ENCODE data around the gene LTBP3.

Gene LTBP3

GRCh38 chr11:65595131-65595530 lies 37.0 kb upstream of the LTBP3 start:
- H3K27ac ChIP-seq (ENCODE audit: low read length, poor library complexity, severe bottlenecking), result no peak overlapping the region
- H3K9ac ChIP-seq (ENCODE audit: low read length), result peak overlapping the region; percentile 26
- H4K8ac ChIP-seq (ENCODE audit: low read length), result peak overlapping the region; percentile 24
- no peak for DNase-seq
- H3K27me3 ChIP-seq (ENCODE audit: control insufficient read depth in 1 of 2, insufficient read depth in 1 of 2, low read length in 2 of 2), result no peaks in the 10 kb centered on the region
- no peak overlapping the region for H2BK12ac ChIP-seq (ENCODE audit: low read length in 2 of 2)
- no peak overlapping the region for H3K4me3 ChIP-seq (ENCODE audit: insufficient read depth in 1 of 2, low read depth in 1 of 2, low read length in 2 of 2)
- 92% methylated on average over 3 of the region's 3 CpGs for WGBS
- no peak overlapping the region for H2BK15ac ChIP-seq (ENCODE audit: low read depth, poor library complexity, severe bottlenecking)
- H2AK5ac ChIP-seq (ENCODE audit: low read length, severe bottlenecking), result no peak overlapping the region
- H2BK5ac ChIP-seq (ENCODE audit: low read depth, low read length, poor library complexity, severe bottlenecking), result no peak overlapping the region
- H3K79me1 ChIP-seq (replicated peaks; ENCODE audit: low read length, poor library complexity, severe bottlenecking), result peaks cover 4% of the 10 kb centered on the region
- H3K4me2 ChIP-seq (ENCODE audit: low read length, poor library complexity, severe bottlenecking), result no peak overlapping the region
- H3K36me3 ChIP-seq (ENCODE audit: control insufficient read depth in 1 of 2, insufficient read depth in 2 of 2, low read depth in 1 of 2, low read length in 2 of 2), result peaks cover 47 to 59% of the 10 kb centered on the region in 2 experiments
- peaks cover 25% of the 10 kb centered on the region for H3K4me1 ChIP-seq (ENCODE audit: control insufficient read depth, insufficient read depth, low read depth, low read length)
- H3K23ac ChIP-seq (ENCODE audit: low read length in 2 of 2), result no peak overlapping the region
- no peak overlapping the region for H2AFZ ChIP-seq (ENCODE audit: low read depth, low read length)
- no peak overlapping the region for H4K91ac ChIP-seq (ENCODE audit: low read length)
- H3K14ac ChIP-seq (ENCODE audit: low read length in 2 of 2), result no peak overlapping the region
- no peak overlapping the region for H2BK120ac ChIP-seq (ENCODE audit: low read depth, low read length)
- no peak overlapping the region for H3K18ac ChIP-seq (ENCODE audit: low read depth in 1 of 2, low read length in 2 of 2)
- H3K4ac ChIP-seq (ENCODE audit: low read depth in 1 of 2, low read length in 2 of 2), result no peak overlapping the region
- no peaks in the 10 kb centered on the region for H3K9me3 ChIP-seq (ENCODE audit: control insufficient read depth, low read length)

- H2AFZ ChIP-seq (ENCODE audit: low read depth, low read length), result no peak overlapping the region
- WGBS, result 89% methylated on average over 26 of the region's 26 CpGs
- peaks cover 33% of the 10 kb centered on the region for H3K4me1 ChIP-seq (ENCODE audit: control insufficient read depth, insufficient read depth, low read depth, low read length)
- no peak overlapping the region for H3K23ac ChIP-seq (ENCODE audit: low read length in 2 of 2)
- H3K27me3 ChIP-seq (ENCODE audit: control insufficient read depth in 1 of 2, insufficient read depth in 1 of 2, low read length in 2 of 2), result no peaks in the 10 kb centered on the region
- H2BK12ac ChIP-seq (ENCODE audit: low read length in 2 of 2), result no peak overlapping the region
- H3K4me2 ChIP-seq (ENCODE audit: low read length, poor library complexity, severe bottlenecking), result no peak overlapping the region
- no peaks in the 10 kb centered on the region for H3K9me3 ChIP-seq (ENCODE audit: control insufficient read depth, low read length)
- H3K14ac ChIP-seq (ENCODE audit: low read length in 2 of 2), result no peak overlapping the region
- peaks cover 9% of the 10 kb centered on the region for H3K79me1 ChIP-seq (replicated peaks; ENCODE audit: low read length, poor library complexity, severe bottlenecking)
- H4K91ac ChIP-seq (ENCODE audit: low read length), result no peak overlapping the region
- peak overlapping the region; percentile 30 to 67 for H3K18ac ChIP-seq (ENCODE audit: low read depth in 1 of 2, low read length in 2 of 2)
- no peak overlapping the region for H2BK5ac ChIP-seq (ENCODE audit: low read depth, low read length, poor library complexity, severe bottlenecking)
- no peak overlapping the region for H3K9ac ChIP-seq (ENCODE audit: low read length)
- H3K4ac ChIP-seq (ENCODE audit: low read depth in 1 of 2, low read length in 2 of 2), result peak overlapping the region in 1 of 2 experiments; percentile 82
- peak overlapping the region; percentile 72 for H4K8ac ChIP-seq (ENCODE audit: low read length)
- H3K4me3 ChIP-seq (ENCODE audit: insufficient read depth in 1 of 2, low read depth in 1 of 2, low read length in 2 of 2), result peak overlapping the region in 1 of 2 experiments; percentile 9
- DNase-seq, result peak; percentile 57
- H2BK15ac ChIP-seq (ENCODE audit: low read depth, poor library complexity, severe bottlenecking), result no peak overlapping the region
- H3K27ac ChIP-seq (ENCODE audit: low read length, poor library complexity, severe bottlenecking), result no peak overlapping the region
- no peak overlapping the region for H2AK5ac ChIP-seq (ENCODE audit: low read length, severe bottlenecking)
- H2BK120ac ChIP-seq (ENCODE audit: low read depth, low read length), result no peak overlapping the region
- H3K36me3 ChIP-seq (ENCODE audit: control insufficient read depth in 1 of 2, insufficient read depth in 2 of 2, low read depth in 1 of 2, low read length in 2 of 2), result peaks cover 43 to 55% of the 10 kb centered on the region in 2 experiments
Measured at GRCh38 chr11:65593518-65594414, 35.6 kb upstream of the LTBP3 start.

- DNase-seq, result no peak
- Histone ChIP-seq H3K9me3 (ENCODE audit: control insufficient read depth, low read length) (no peaks in the 10 kb centered on the region), H3K4ac (ENCODE audit: low read depth in 1 of 2, low read length in 2 of 2) (peak overlapping the region in 1 of 2 experiments; percentile 68), H3K36me3 (ENCODE audit: control insufficient read depth in 1 of 2, insufficient read depth in 2 of 2, low read depth in 1 of 2, low read length in 2 of 2) (peaks cover 35 to 53% of the 10 kb centered on the region in 2 experiments), H3K27me3 (ENCODE audit: control insufficient read depth in 1 of 2, insufficient read depth in 1 of 2, low read length in 2 of 2) (no peaks in the 10 kb centered on the region), H2AK5ac (ENCODE audit: low read length, severe bottlenecking) (peak overlapping the region; percentile 15), H3K4me1 (ENCODE audit: control insufficient read depth, insufficient read depth, low read depth, low read length) (peaks cover 40% of the 10 kb centered on the region), H3K27ac (ENCODE audit: low read length, poor library complexity, severe bottlenecking) (no peak overlapping the region), H3K14ac (ENCODE audit: low read length in 2 of 2) (no peak overlapping the region), H2BK12ac (ENCODE audit: low read length in 2 of 2) (no peak overlapping the region), H3K23ac (ENCODE audit: low read length in 2 of 2) (no peak overlapping the region), H2BK120ac (ENCODE audit: low read depth, low read length) (no peak overlapping the region), H4K8ac (ENCODE audit: low read length) (no peak overlapping the region), H3K9ac (ENCODE audit: low read length) (no peak overlapping the region), H2AFZ (ENCODE audit: low read depth, low read length) (no peak overlapping the region), H2BK15ac (ENCODE audit: low read depth, poor library complexity, severe bottlenecking) (no peak overlapping the region), H4K91ac (ENCODE audit: low read length) (no peak overlapping the region), H2BK5ac (ENCODE audit: low read depth, low read length, poor library complexity, severe bottlenecking) (no peak overlapping the region), H3K79me1 (replicated peaks; ENCODE audit: low read length, poor library complexity, severe bottlenecking) (peaks cover 13% of the 10 kb centered on the region), H3K18ac (ENCODE audit: low read depth in 1 of 2, low read length in 2 of 2) (no peak overlapping the region), H3K4me2 (ENCODE audit: low read length, poor library complexity, severe bottlenecking) (no peak overlapping the region), H3K4me3 (ENCODE audit: insufficient read depth in 1 of 2, low read depth in 1 of 2, low read length in 2 of 2) (peak overlapping the region in 1 of 2 experiments; percentile 9)
- 84% methylated on average over 21 of the region's 22 CpGs for WGBS
Measured at GRCh38 chr11:65592858-65593517, 34.8 kb upstream of the LTBP3 start.

All from mesenchymal stem cell (in vitro differentiated cells and primary cell).